Hepatocyte (in vitro differentiated cells): ENCODE measurements around the gene CADPS2. TPM values are rescaled to one million over a fixed set of nuclear protein-coding genes. Genes with fewer than 3 reads are reported as not detected.

Experiments
- DNase-seq: peaks from one replicate; pipeline ENCODE4 v3.0.0-alpha.2; 2016; ENCODE audit warnings: low spot score
- H2AFZ ChIP-seq: fragments of 200-600 bp; sonication (generic); 2 replicates; pipeline ENCODE4 v1.6.0; 2016; ENCODE audit warnings: antibody characterized with exemption, mild to moderate bottlenecking
- H3K27ac ChIP-seq: fragments of 200-600 bp; sonication (generic); 2 replicates; pipeline ENCODE4 v1.5.1; 2016; ENCODE audit warnings: mild to moderate bottlenecking
- H3K27me3 ChIP-seq: fragments of 200-600 bp; sonication (generic); 2 replicates; pipeline ENCODE4 v1.6.1; 2016
- H3K36me3 ChIP-seq: fragments of 200-600 bp; sonication (generic); replicated peaks from 2 replicates; pipeline ENCODE4 v1.5.1; 2016; ENCODE audit warnings: low read depth; ENCODE audit not compliant: insufficient read depth
- H3K4me1 ChIP-seq: fragments of 200-600 bp; sonication (generic); 2 replicates; pipeline ENCODE4 v1.5.1; 2016; ENCODE audit warnings: mild to moderate bottlenecking, moderate library complexity; ENCODE audit not compliant: insufficient read depth
- H3K4me2 ChIP-seq: fragments of 200-600 bp; sonication (generic); 2 replicates; pipeline ENCODE4 v1.6.0; 2016
- H3K4me3 ChIP-seq: fragments of 200-600 bp; sonication (generic); 2 replicates; pipeline ENCODE4 v1.5.1; 2016; ENCODE audit warnings: mild to moderate bottlenecking
- H3K79me2 ChIP-seq: fragments of 200-600 bp; sonication (generic); 2 replicates; pipeline ENCODE4 v1.6.0; 2017; ENCODE audit warnings: mild to moderate bottlenecking
- H3K9me2 ChIP-seq: fragments of 200-600 bp; sonication (generic); replicated peaks from 2 replicates; pipeline ENCODE4 v1.6.0; 2017; ENCODE audit warnings: mild to moderate bottlenecking; ENCODE audit not compliant: insufficient read depth
- H3K9me3 ChIP-seq: fragments of 200-600 bp; sonication (generic); 2 replicates; pipeline ENCODE4 v1.5.1; 2016; ENCODE audit warnings: low read depth, mild to moderate bottlenecking
- H4K20me1 ChIP-seq: fragments of 200-600 bp; sonication (generic); 2 replicates; pipeline ENCODE4 v1.6.0; 2016; ENCODE audit warnings: mild to moderate bottlenecking; ENCODE audit not compliant: insufficient read depth, poor library complexity, severe bottlenecking
- CTCF ChIP-seq: fragments of 200-600 bp; sonication (generic); IDR thresholded peaks from 2 replicates; pipeline ENCODE4 v1.5.1; 2016; ENCODE audit warnings: antibody characterized with exemption, mild to moderate bottlenecking; ENCODE audit not compliant: poor library complexity
- EZH2 ChIP-seq: fragments of 200-600 bp; sonication (generic); IDR thresholded peaks from 2 replicates; pipeline ENCODE4 v1.6.1; 2016; ENCODE audit warnings: antibody characterized with exemption, mild to moderate bottlenecking, borderline replicate concordance
- EZH2phosphoT487 ChIP-seq: fragments of 200-600 bp; sonication (generic); IDR thresholded peaks from one replicate; pipeline ENCODE4 v1.6.1; 2018; ENCODE audit warnings: antibody characterized with exemption, mild to moderate bottlenecking, low read depth, moderate library complexity; ENCODE audit not compliant: unreplicated experiment, severe bottlenecking
- WGBS: methylation state at CpG from one replicate; pipeline ENCODE4 v1.1.6; 2016; ENCODE audit warnings: low lambda C conversion rate; ENCODE audit errors: missing lambda C conversion rate; 5-methylcytosine and 5-hydroxymethylcytosine counted together
- polyA plus RNA-seq: library from polyadenylated mRNA; unstranded; fragments of >200 nt; fragmentation: Nextera tagmentation; extraction: Ambion mirVana; gene quantifications from 2 replicates; pipeline ENCODE4 v1.2.1, GENCODE V29; 2016
- total RNA-seq: library from RNA; depleted of rRNA; stranded (reverse); fragments of >200 nt; gene quantifications from 2 replicates; pipeline ENCODE4 v1.2.3, GENCODE V29; 2014

Gene CADPS2
- total and polyA plus RNA-seq, 2 experiments from 2014 or later: 15.7 to 37.4 TPM

GRCh38 chr7:122689346-122690109 is 196.7 kb downstream of the CADPS2 start:
- H3K4me3 ChIP-seq: no peak overlapping the region
- WGBS: 94% methylated on average over 13 of the region's 13 CpGs
- no peaks in the 10 kb centered on the region for H3K79me2 ChIP-seq
- no peak overlapping the region for H2AFZ ChIP-seq
- H3K4me2 ChIP-seq: no peak overlapping the region
- H3K4me1 ChIP-seq: no peaks in the 10 kb centered on the region
- DNase-seq: no peak
- H3K27me3 ChIP-seq: no peaks in the 10 kb centered on the region
- no peaks in the 10 kb centered on the region for H3K36me3 ChIP-seq
- no peak for TF ChIP-seq CTCF
- TF ChIP-seq EZH2: no peak
- no peak for TF ChIP-seq EZH2phosphoT487
- no peaks in the 10 kb centered on the region for H3K9me2 ChIP-seq
- H3K27ac ChIP-seq: no peak overlapping the region
- no peaks in the 10 kb centered on the region for H3K9me3 ChIP-seq
- no peaks in the 10 kb centered on the region for H4K20me1 ChIP-seq

GRCh38 chr7:122688400-122688998 is 197.8 kb downstream of the CADPS2 start:
- Histone ChIP-seq H3K27me3 (no peaks in the 10 kb centered on the region), H4K20me1 (no peaks in the 10 kb centered on the region), H3K4me3 (no peak overlapping the region), H2AFZ (no peak overlapping the region), H3K36me3 (no peaks in the 10 kb centered on the region), H3K4me1 (no peaks in the 10 kb centered on the region), H3K9me3 (no peaks in the 10 kb centered on the region), H3K4me2 (no peak overlapping the region), H3K9me2 (no peaks in the 10 kb centered on the region), H3K27ac (no peak overlapping the region), H3K79me2 (no peaks in the 10 kb centered on the region)
- no peak for DNase-seq
- no peak for TF ChIP-seq EZH2
- TF ChIP-seq EZH2phosphoT487: no peak
- TF ChIP-seq CTCF: no peak
- WGBS: 73% methylated on average over 6 of the region's 6 CpGs

- no peaks in the 10 kb centered on the region for H3K36me3 ChIP-seq
- H3K4me3 ChIP-seq: no peak overlapping the region
- H3K27ac ChIP-seq: no peak overlapping the region
- DNase-seq: no peak
- no peaks in the 10 kb centered on the region for H3K9me3 ChIP-seq
- no peaks in the 10 kb centered on the region for H4K20me1 ChIP-seq
- no peaks in the 10 kb centered on the region for H3K79me2 ChIP-seq
- no peak for TF ChIP-seq CTCF
- TF ChIP-seq EZH2: no peak
- TF ChIP-seq EZH2phosphoT487: no peak
- 69% methylated on average over 10 of the region's 10 CpGs for WGBS
- no peaks in the 10 kb centered on the region for H3K9me2 ChIP-seq
- no peaks in the 10 kb centered on the region for H3K4me1 ChIP-seq
- H2AFZ ChIP-seq: no peak overlapping the region
- H3K27me3 ChIP-seq: no peaks in the 10 kb centered on the region
- H3K4me2 ChIP-seq: no peak overlapping the region
Observed at GRCh38 chr7:122686360-122686878, 199.8 kb downstream of the CADPS2 start.
